H1 (cell line): ENCODE measurements around the gene CLEC1A.

Experiments
- CEBPB ChIP-seq: IDR thresholded peaks from 2 replicates; pipeline ENCODE4 v1.6.1; 2012; ENCODE audit warnings: low read depth, low read length
- CTCF ChIP-seq, 3 experiments: IDR thresholded peaks; 1 replicate in 2 of 3; 2 replicates in 1 of 3; pipeline versions ENCODE4 v1.5.1 to v1.6.1; 2011; ENCODE audit warnings: low read length in 3 of 3, mild to moderate bottlenecking in 3 of 3, inconsistent platforms in 2 of 3, low read depth in 1 of 3, moderate library complexity in 1 of 3; ENCODE audit not compliant: insufficient read depth in 1 of 3; ENCODE audit errors: control extremely low read depth in 1 of 3
- POLR2A ChIP-seq, 2 experiments: IDR thresholded peaks; 1 replicate in 1 of 2; 2 replicates in 1 of 2; pipeline ENCODE4 v1.6.1; 2011; ENCODE audit warnings: low read depth in 2 of 2, low read length in 2 of 2, mild to moderate bottlenecking in 2 of 2; ENCODE audit errors: control extremely low read depth in 1 of 2
- RXRA ChIP-seq: IDR thresholded peaks from 2 replicates; pipeline ENCODE4 v1.6.1; 2011; ENCODE audit warnings: low read depth, mild to moderate bottlenecking, low read length, moderate library complexity; ENCODE audit not compliant: insufficient read depth
- TEAD4 ChIP-seq: IDR thresholded peaks from 2 replicates; pipeline ENCODE4 v1.6.1; 2012; ENCODE audit warnings: low read depth, low read length, inconsistent platforms, mixed read lengths

GRCh38 chr12:10097521-10097920 lies 1.3 kb downstream of the CLEC1A start:
- no peak for TF ChIP-seq RXRA
- TF ChIP-seq TEAD4: no peak
- TF ChIP-seq CTCF (IDR thresholded peaks at IDR 0.05; ENCODE audit: control extremely low read depth in 1 of 3, insufficient read depth in 1 of 3, low read depth in 1 of 3, low read length in 3 of 3): no peak
- no peak for TF ChIP-seq CEBPB
- TF ChIP-seq POLR2A (IDR thresholded peaks at IDR 0.05; ENCODE audit: control extremely low read depth in 1 of 2, low read depth in 2 of 2, low read length in 2 of 2): no peak
